Panc1 (cell line): ENCODE results near the gene ALX1. TPM values are rescaled to one million over a fixed set of nuclear protein-coding genes. Genes with fewer than 3 reads are reported as not detected.

Experiments used
- ATAC-seq: fragments of 200-7000 bp; cut with Tn5 transposase; 2 replicates; pipeline ENCODE4 v1.9.1; 2020; ENCODE audit warnings: mild to moderate bottlenecking, moderate library complexity
- BruUV-seq: library from RNA; stranded (reverse); fragments of 400-500 nt; replicated peaks from 2 replicates; lab custom pipeline; 2021; lab: Mats Ljungman, UMichigan
- CTCF ChIA-PET: fragments of 300-600 bp; sonication (Branson Sonifier 250); formaldehyde crosslinking; loops from one replicate; lab custom pipeline; 2022; ENCODE audit warnings: antibody characterized with exemption; lab: Charles Lee
- POLR2A ChIA-PET: fragments of 300-600 bp; sonication (Branson Sonifier 250); formaldehyde crosslinking; loops from one replicate; lab custom pipeline; 2022; ENCODE audit warnings: antibody characterized with exemption; lab: Charles Lee
- DNase-seq: peaks from one replicate; pipeline ENCODE4 v3.0.0-alpha.2; 2010; ENCODE audit warnings: low read depth, low spot score
- H3K27ac ChIP-seq: 2 replicates; pipeline ENCODE4 v1.5.1; 2011; ENCODE audit warnings: mild to moderate bottlenecking, low read length, inconsistent platforms
- H3K27me3 ChIP-seq: fragments of 200-500 bp; sonication (Bioruptor generic); 2 replicates; pipeline ENCODE4 v1.6.0; 2014; ENCODE audit warnings: low read length, inconsistent platforms; ENCODE audit not compliant: control insufficient read depth, insufficient read depth
- H3K36me3 ChIP-seq: fragments of 200-500 bp; sonication (Bioruptor generic); 2 replicates; pipeline ENCODE4 v1.5.1; 2014; ENCODE audit warnings: inconsistent platforms, mild to moderate bottlenecking, low read length, moderate library complexity; ENCODE audit not compliant: control insufficient read depth, insufficient read depth
- H3K4me1 ChIP-seq: 2 replicates; pipeline ENCODE4 v1.5.1; 2011; ENCODE audit warnings: inconsistent platforms, mild to moderate bottlenecking, low read length, moderate library complexity; ENCODE audit not compliant: control insufficient read depth, insufficient read depth
- H3K4me3 ChIP-seq, 2 experiments: 2 replicates each; pipeline ENCODE4 v1.5.1; 2011 to 2012; ENCODE audit warnings: low read depth in 2 of 2, low read length in 2 of 2, mild to moderate bottlenecking in 2 of 2, inconsistent platforms in 1 of 2, moderate library complexity in 1 of 2
- H3K9me3 ChIP-seq: fragments of 200-500 bp; sonication (Bioruptor generic); 2 replicates; pipeline ENCODE4 v1.5.1; 2014; ENCODE audit warnings: low read depth, mild to moderate bottlenecking, inconsistent platforms, low read length, moderate library complexity; ENCODE audit not compliant: control insufficient read depth, insufficient read depth
- POLR2AphosphoS5 ChIP-seq: IDR thresholded peaks from 2 replicates; pipeline ENCODE4 v1.6.1; 2012; ENCODE audit warnings: mild to moderate bottlenecking, low read depth, low read length, moderate library complexity
- SIN3A ChIP-seq: IDR thresholded peaks from 2 replicates; pipeline ENCODE4 v1.6.1; 2012; ENCODE audit warnings: low read depth, mild to moderate bottlenecking, low read length, moderate library complexity, borderline replicate concordance; ENCODE audit not compliant: insufficient read depth
- TCF7L2 ChIP-seq: IDR thresholded peaks from 2 replicates; pipeline ENCODE4 v1.6.1; 2011; ENCODE audit warnings: mild to moderate bottlenecking, low read depth, low read length, inconsistent platforms
- in situ Hi-C: cut with HindIII; loops from 2 replicates; pipeline ENCODE4 v1.10.0; 2016; ENCODE audit warnings: low sequenced_read_pairs, low pct_unique_long_range_greater_than_20kb
- intact Hi-C: fragments of 100-400 bp; cut with micrococcal nuclease; formaldehyde crosslinking; loops from one replicate; pipeline ENCODE4 v1.10.0; 2022; ENCODE audit not compliant: unreplicated experiment
- total RNA-seq: library from RNA; stranded (reverse); gene quantifications from one replicate; pipeline ENCODE4 v1.2.1, GENCODE V29; 2021; ENCODE audit not compliant: unreplicated experiment
- TF ChIP-seq, protein P1 (sequence below), 2 experiments: IDR thresholded peaks; 2 replicates each; pipeline ENCODE4 v1.6.1; 2011 to 2012; ENCODE audit warnings: low read depth in 2 of 2, control low read depth in 1 of 2, low read length in 1 of 2, mild to moderate bottlenecking in 1 of 2, moderate library complexity in 1 of 2; ENCODE audit not compliant: insufficient read depth in 1 of 2
- TF ChIP-seq, protein P2 (sequence below): fragments of 450-650 bp; IDR thresholded peaks from 2 replicates; pipeline ENCODE4 v1.5.1; 2017; ENCODE audit warnings: mild to moderate bottlenecking

Gene ALX1
- total RNA-seq, 1 experiment from 2014 or later: 0.23 TPM

DNA sequence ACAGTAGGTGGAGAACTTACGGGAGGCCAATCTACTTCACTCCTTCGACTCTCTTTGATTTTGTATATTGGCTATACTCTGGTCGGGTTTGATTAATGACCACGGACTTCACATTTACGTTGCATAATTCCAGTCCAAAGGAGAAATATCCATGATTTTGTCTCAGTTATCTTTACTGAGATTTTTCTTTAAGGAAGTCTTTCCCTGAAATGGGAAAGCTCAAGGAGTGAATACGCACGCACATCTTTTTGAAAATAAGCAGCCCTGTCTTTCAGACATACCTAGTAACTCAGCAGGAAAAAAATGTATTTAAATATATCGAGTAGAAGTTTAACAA lies 5.7 kb upstream of the ALX1 start:
- no TSS peak for BruUV-seq
- Histone ChIP-seq H3K4me1 (no peaks in the 10 kb centered on the region), H3K36me3 (no peaks in the 10 kb centered on the region), H3K27ac (no peak overlapping the region), H3K27me3 (peaks cover 10% of the 10 kb centered on the region), H3K4me3 (no peak overlapping the region), H3K9me3 (no peaks in the 10 kb centered on the region)
- ATAC-seq: no peak
- intact Hi-C loops: no loop called here
- ChIA-PET POLR2A (interaction anchor here (0.6 kb wide), 1 partner anchor 145 kb away, joined by 3 read pairs; no protein-coding TSS in a partner anchor), CTCF (no interaction called here)
- in situ Hi-C loops: no loop called here
- TF ChIP-seq, protein P1, sequence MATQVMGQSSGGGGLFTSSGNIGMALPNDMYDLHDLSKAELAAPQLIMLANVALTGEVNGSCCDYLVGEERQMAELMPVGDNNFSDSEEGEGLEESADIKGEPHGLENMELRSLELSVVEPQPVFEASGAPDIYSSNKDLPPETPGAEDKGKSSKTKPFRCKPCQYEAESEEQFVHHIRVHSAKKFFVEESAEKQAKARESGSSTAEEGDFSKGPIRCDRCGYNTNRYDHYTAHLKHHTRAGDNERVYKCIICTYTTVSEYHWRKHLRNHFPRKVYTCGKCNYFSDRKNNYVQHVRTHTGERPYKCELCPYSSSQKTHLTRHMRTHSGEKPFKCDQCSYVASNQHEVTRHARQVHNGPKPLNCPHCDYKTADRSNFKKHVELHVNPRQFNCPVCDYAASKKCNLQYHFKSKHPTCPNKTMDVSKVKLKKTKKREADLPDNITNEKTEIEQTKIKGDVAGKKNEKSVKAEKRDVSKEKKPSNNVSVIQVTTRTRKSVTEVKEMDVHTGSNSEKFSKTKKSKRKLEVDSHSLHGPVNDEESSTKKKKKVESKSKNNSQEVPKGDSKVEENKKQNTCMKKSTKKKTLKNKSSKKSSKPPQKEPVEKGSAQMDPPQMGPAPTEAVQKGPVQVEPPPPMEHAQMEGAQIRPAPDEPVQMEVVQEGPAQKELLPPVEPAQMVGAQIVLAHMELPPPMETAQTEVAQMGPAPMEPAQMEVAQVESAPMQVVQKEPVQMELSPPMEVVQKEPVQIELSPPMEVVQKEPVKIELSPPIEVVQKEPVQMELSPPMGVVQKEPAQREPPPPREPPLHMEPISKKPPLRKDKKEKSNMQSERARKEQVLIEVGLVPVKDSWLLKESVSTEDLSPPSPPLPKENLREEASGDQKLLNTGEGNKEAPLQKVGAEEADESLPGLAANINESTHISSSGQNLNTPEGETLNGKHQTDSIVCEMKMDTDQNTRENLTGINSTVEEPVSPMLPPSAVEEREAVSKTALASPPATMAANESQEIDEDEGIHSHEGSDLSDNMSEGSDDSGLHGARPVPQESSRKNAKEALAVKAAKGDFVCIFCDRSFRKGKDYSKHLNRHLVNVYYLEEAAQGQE (IDR thresholded peaks at IDR 0.05; ENCODE audit: insufficient read depth in 1 of 2, low read depth in 2 of 2, low read length in 1 of 2): no peak
- TF ChIP-seq TCF7L2: no peak
- TF ChIP-seq SIN3A: no peak
- TF ChIP-seq, protein P2, sequence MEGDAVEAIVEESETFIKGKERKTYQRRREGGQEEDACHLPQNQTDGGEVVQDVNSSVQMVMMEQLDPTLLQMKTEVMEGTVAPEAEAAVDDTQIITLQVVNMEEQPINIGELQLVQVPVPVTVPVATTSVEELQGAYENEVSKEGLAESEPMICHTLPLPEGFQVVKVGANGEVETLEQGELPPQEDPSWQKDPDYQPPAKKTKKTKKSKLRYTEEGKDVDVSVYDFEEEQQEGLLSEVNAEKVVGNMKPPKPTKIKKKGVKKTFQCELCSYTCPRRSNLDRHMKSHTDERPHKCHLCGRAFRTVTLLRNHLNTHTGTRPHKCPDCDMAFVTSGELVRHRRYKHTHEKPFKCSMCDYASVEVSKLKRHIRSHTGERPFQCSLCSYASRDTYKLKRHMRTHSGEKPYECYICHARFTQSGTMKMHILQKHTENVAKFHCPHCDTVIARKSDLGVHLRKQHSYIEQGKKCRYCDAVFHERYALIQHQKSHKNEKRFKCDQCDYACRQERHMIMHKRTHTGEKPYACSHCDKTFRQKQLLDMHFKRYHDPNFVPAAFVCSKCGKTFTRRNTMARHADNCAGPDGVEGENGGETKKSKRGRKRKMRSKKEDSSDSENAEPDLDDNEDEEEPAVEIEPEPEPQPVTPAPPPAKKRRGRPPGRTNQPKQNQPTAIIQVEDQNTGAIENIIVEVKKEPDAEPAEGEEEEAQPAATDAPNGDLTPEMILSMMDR: no peak
- TF ChIP-seq POLR2AphosphoS5: no peak
- DNase-seq: no peak

DNA sequence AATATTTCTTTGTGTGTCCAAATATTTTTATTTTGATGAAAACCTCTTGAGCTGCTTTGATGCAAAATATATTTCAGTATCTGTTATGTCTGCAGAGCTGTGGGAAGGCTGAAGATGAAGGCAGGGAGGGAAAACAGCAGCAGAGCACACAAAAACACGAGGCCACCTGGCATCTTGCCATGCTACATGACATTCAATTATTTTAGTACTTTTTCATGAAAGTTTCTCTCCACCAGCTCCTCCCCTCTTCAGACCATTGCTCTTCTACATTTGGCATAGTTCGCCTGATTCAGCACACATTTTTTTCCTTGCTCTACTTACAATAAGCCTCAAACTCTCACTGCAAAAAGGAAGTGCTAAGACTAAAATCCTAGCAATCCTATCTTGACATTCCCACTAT lies 4.6 kb upstream of the ALX1 start:
- no peak overlapping the region for H3K4me3 ChIP-seq
- no peak for ATAC-seq
- TF ChIP-seq, protein P1 (IDR thresholded peaks at IDR 0.05; ENCODE audit: insufficient read depth in 1 of 2, low read depth in 2 of 2, low read length in 1 of 2): no peak
- TF ChIP-seq POLR2AphosphoS5 (no peak), SIN3A (no peak), TCF7L2 (no peak)
- TF ChIP-seq, protein P2: no peak
- no peaks in the 10 kb centered on the region for H3K36me3 ChIP-seq
- no peak for DNase-seq
- H3K27me3 ChIP-seq: peaks cover 10% of the 10 kb centered on the region
- no TSS peak for BruUV-seq
- ChIA-PET CTCF (no interaction called here), POLR2A (no interaction called here)
- in situ Hi-C loops: no loop called here
- no peak overlapping the region for H3K27ac ChIP-seq
- no peaks in the 10 kb centered on the region for H3K4me1 ChIP-seq
- intact Hi-C loops: no loop called here
- H3K9me3 ChIP-seq: no peaks in the 10 kb centered on the region
